ENCODE data around the gene TMTC2.

Gene TMTC2

DNA sequence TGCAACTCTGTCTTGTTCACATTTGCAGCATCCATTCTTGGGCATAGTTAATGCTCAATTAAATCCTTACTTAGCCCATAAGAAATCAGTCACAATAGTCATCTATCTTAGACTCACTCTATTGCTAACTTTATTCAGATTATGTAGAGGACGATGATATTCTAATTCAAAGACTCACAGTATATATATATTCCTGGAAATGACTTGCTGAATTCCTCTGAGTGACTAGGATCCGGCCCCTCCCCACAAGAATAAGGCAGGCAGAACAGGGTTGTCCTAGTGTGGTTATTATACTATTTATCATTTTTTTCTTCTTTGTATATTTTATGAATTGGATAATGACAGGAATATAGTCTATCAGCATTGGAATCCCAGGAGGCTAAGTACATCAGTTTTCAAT, 275.1 kb downstream of the TMTC2 start:
- H3K79me1 ChIP-seq (replicated peaks; ENCODE audit: low read length, poor library complexity, severe bottlenecking), result no peaks in the 10 kb centered on the region
- no peak overlapping the region for H3K9ac ChIP-seq (ENCODE audit: low read length)
- H3K27me3 ChIP-seq (ENCODE audit: control insufficient read depth in 1 of 2, insufficient read depth in 1 of 2, low read length in 2 of 2), result no peaks in the 10 kb centered on the region
- no peak overlapping the region for H2BK15ac ChIP-seq (ENCODE audit: low read depth, poor library complexity, severe bottlenecking)
- no peak overlapping the region for H2AK5ac ChIP-seq (ENCODE audit: low read length, severe bottlenecking)
- no CpG with 5 or more reads among the region's 2 CpGs for WGBS
- H2BK12ac ChIP-seq (ENCODE audit: low read length in 2 of 2), result no peak overlapping the region
- no peak overlapping the region for H2AFZ ChIP-seq (ENCODE audit: low read depth, low read length)
- H2BK5ac ChIP-seq (ENCODE audit: low read depth, low read length, poor library complexity, severe bottlenecking), result no peak overlapping the region
- no peak overlapping the region for H3K27ac ChIP-seq (ENCODE audit: low read length, poor library complexity, severe bottlenecking)
- H3K14ac ChIP-seq (ENCODE audit: low read length in 2 of 2), result no peak overlapping the region
- no peak for DNase-seq
- no peak overlapping the region for H4K91ac ChIP-seq (ENCODE audit: low read length)
- no peak overlapping the region for H4K8ac ChIP-seq (ENCODE audit: low read length)
- no peak overlapping the region for H2BK120ac ChIP-seq (ENCODE audit: low read depth, low read length)
- H3K4me3 ChIP-seq (ENCODE audit: insufficient read depth in 1 of 2, low read depth in 1 of 2, low read length in 2 of 2), result no peak overlapping the region
- H3K9me3 ChIP-seq (ENCODE audit: control insufficient read depth, low read length), result no peaks in the 10 kb centered on the region
- no peak overlapping the region for H3K4ac ChIP-seq (ENCODE audit: low read depth in 1 of 2, low read length in 2 of 2)
- no peaks in the 10 kb centered on the region for H3K4me1 ChIP-seq (ENCODE audit: control insufficient read depth, insufficient read depth, low read depth, low read length)
- no peak overlapping the region for H3K23ac ChIP-seq (ENCODE audit: low read length in 2 of 2)
- no peak overlapping the region for H3K4me2 ChIP-seq (ENCODE audit: low read length, poor library complexity, severe bottlenecking)
- H3K18ac ChIP-seq (ENCODE audit: low read depth in 1 of 2, low read length in 2 of 2), result no peak overlapping the region
- peaks cover 0 to 2% of the 10 kb centered on the region in 2 experiments for H3K36me3 ChIP-seq (ENCODE audit: control insufficient read depth in 1 of 2, insufficient read depth in 2 of 2, low read depth in 1 of 2, low read length in 2 of 2)

DNA sequence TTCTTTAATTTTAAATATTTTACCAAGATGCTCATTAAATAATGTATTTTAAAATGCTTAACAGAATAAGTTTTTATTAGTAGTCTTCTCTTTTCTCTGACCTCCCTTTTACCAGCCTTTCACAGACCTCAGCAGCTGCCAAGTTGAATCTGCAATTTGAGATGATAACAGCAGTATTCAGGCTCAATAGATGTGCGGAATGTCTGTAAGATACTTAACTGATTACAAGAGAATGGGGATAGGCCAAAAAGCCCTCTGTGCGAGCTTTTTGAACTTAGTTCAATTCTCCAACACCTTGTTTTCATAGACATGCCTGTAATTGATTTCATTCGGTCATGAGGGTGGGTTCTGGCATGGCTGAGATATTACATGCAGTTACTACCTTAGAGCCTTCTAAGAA, 277.2 kb downstream of the TMTC2 start:
- WGBS, result 79% methylated on average over 3 of the region's 3 CpGs

DNA sequence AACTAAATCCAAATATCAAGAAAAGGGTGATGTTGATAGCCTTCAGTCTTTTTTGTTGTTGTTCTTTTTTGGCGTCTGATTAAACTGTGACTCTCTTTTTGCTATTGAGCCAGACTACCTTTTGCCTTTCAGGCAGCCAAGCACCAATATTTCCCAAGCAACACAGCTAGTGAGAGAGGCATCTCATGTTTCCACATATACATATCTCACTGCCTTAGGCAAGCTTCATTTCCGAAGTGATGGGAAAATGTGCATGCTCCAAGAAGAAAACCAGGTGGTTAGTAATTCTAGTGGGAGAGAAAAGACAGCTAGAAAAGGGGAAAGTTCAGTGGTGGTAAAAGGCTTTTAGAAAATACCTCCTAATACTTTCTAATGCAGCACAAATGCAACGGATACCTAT, 277.7 kb downstream of the TMTC2 start:
- Histone ChIP-seq H3K36me3 (ENCODE audit: control insufficient read depth in 1 of 2, insufficient read depth in 2 of 2, low read depth in 1 of 2, low read length in 2 of 2) (peaks cover 0 to 2% of the 10 kb centered on the region in 2 experiments), H3K27ac (ENCODE audit: low read length, poor library complexity, severe bottlenecking) (no peak overlapping the region), H3K4me2 (ENCODE audit: low read length, poor library complexity, severe bottlenecking) (no peak overlapping the region), H2BK120ac (ENCODE audit: low read depth, low read length) (no peak overlapping the region), H3K14ac (ENCODE audit: low read length in 2 of 2) (no peak overlapping the region), H4K8ac (ENCODE audit: low read length) (no peak overlapping the region), H4K91ac (ENCODE audit: low read length) (no peak overlapping the region), H3K23ac (ENCODE audit: low read length in 2 of 2) (no peak overlapping the region), H2BK15ac (ENCODE audit: low read depth, poor library complexity, severe bottlenecking) (no peak overlapping the region), H3K18ac (ENCODE audit: low read depth in 1 of 2, low read length in 2 of 2) (no peak overlapping the region), H3K9me3 (ENCODE audit: control insufficient read depth, low read length) (no peaks in the 10 kb centered on the region), H3K4me3 (ENCODE audit: insufficient read depth in 1 of 2, low read depth in 1 of 2, low read length in 2 of 2) (no peak overlapping the region), H3K4ac (ENCODE audit: low read depth in 1 of 2, low read length in 2 of 2) (no peak overlapping the region), H2BK12ac (ENCODE audit: low read length in 2 of 2) (no peak overlapping the region), H3K79me1 (replicated peaks; ENCODE audit: low read length, poor library complexity, severe bottlenecking) (no peaks in the 10 kb centered on the region), H3K9ac (ENCODE audit: low read length) (no peak overlapping the region), H3K4me1 (ENCODE audit: control insufficient read depth, insufficient read depth, low read depth, low read length) (no peaks in the 10 kb centered on the region), H2AFZ (ENCODE audit: low read depth, low read length) (no peak overlapping the region), H3K27me3 (ENCODE audit: control insufficient read depth in 1 of 2, insufficient read depth in 1 of 2, low read length in 2 of 2) (no peaks in the 10 kb centered on the region), H2AK5ac (ENCODE audit: low read length, severe bottlenecking) (no peak overlapping the region), H2BK5ac (ENCODE audit: low read depth, low read length, poor library complexity, severe bottlenecking) (no peak overlapping the region)
- DNase-seq, result no peak
- WGBS, result 86% methylated on average over 2 of the region's 3 CpGs

More for the DNA sequence above, 277.2 kb downstream of the TMTC2 start:
- DNase-seq, result no peak
- Histone ChIP-seq H2AK5ac (ENCODE audit: low read length, severe bottlenecking) (no peak overlapping the region), H2BK12ac (ENCODE audit: low read length in 2 of 2) (no peak overlapping the region), H2BK5ac (ENCODE audit: low read depth, low read length, poor library complexity, severe bottlenecking) (no peak overlapping the region), H3K27ac (ENCODE audit: low read length, poor library complexity, severe bottlenecking) (no peak overlapping the region), H3K23ac (ENCODE audit: low read length in 2 of 2) (no peak overlapping the region), H3K14ac (ENCODE audit: low read length in 2 of 2) (no peak overlapping the region), H3K4me3 (ENCODE audit: insufficient read depth in 1 of 2, low read depth in 1 of 2, low read length in 2 of 2) (no peak overlapping the region), H3K4ac (ENCODE audit: low read depth in 1 of 2, low read length in 2 of 2) (no peak overlapping the region), H3K36me3 (ENCODE audit: control insufficient read depth in 1 of 2, insufficient read depth in 2 of 2, low read depth in 1 of 2, low read length in 2 of 2) (peaks cover 0 to 2% of the 10 kb centered on the region in 2 experiments), H3K79me1 (replicated peaks; ENCODE audit: low read length, poor library complexity, severe bottlenecking) (no peaks in the 10 kb centered on the region), H3K18ac (ENCODE audit: low read depth in 1 of 2, low read length in 2 of 2) (no peak overlapping the region), H3K9me3 (ENCODE audit: control insufficient read depth, low read length) (no peaks in the 10 kb centered on the region), H3K4me1 (ENCODE audit: control insufficient read depth, insufficient read depth, low read depth, low read length) (no peaks in the 10 kb centered on the region), H3K4me2 (ENCODE audit: low read length, poor library complexity, severe bottlenecking) (no peak overlapping the region), H2BK15ac (ENCODE audit: low read depth, poor library complexity, severe bottlenecking) (no peak overlapping the region), H4K91ac (ENCODE audit: low read length) (no peak overlapping the region), H3K27me3 (ENCODE audit: control insufficient read depth in 1 of 2, insufficient read depth in 1 of 2, low read length in 2 of 2) (no peaks in the 10 kb centered on the region), H4K8ac (ENCODE audit: low read length) (no peak overlapping the region), H2BK120ac (ENCODE audit: low read depth, low read length) (no peak overlapping the region), H3K9ac (ENCODE audit: low read length) (no peak overlapping the region), H2AFZ (ENCODE audit: low read depth, low read length) (no peak overlapping the region)

DNA sequence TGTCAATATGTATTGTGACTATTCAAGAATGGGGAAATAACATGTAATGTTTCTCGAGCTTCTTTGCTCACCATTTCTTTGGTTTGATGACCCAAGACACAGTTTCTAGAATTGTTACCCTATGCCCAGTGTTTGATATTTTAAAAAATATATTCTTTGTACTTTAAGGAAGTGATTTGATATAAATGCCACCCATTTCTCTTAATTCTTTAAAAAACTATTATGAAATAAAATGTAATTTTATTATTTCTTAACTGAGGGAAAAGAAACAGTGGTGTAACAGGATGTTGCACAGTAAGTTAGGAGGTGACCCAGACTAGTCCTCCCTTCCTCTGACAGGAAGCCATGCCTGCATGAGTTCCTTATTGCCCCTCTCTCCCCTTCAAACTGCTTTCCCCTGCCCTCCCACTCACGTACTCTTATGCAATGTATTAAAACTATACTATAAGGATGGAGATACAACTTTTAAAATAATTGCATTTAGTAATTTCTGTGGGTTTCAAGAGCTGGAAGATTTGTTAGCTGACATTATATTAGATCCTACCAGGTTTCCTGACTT, 279.4 kb downstream of the TMTC2 start:
- H3K4me1 ChIP-seq (ENCODE audit: control insufficient read depth, insufficient read depth, low read depth, low read length), result no peaks in the 10 kb centered on the region
- H2AFZ ChIP-seq (ENCODE audit: low read depth, low read length), result no peak overlapping the region
- H4K91ac ChIP-seq (ENCODE audit: low read length), result no peak overlapping the region
- peaks cover 0 to 2% of the 10 kb centered on the region in 2 experiments for H3K36me3 ChIP-seq (ENCODE audit: control insufficient read depth in 1 of 2, insufficient read depth in 2 of 2, low read depth in 1 of 2, low read length in 2 of 2)
- no peak overlapping the region for H2BK5ac ChIP-seq (ENCODE audit: low read depth, low read length, poor library complexity, severe bottlenecking)
- H3K79me1 ChIP-seq (replicated peaks; ENCODE audit: low read length, poor library complexity, severe bottlenecking), result no peaks in the 10 kb centered on the region
- no peak for DNase-seq
- no peaks in the 10 kb centered on the region for H3K9me3 ChIP-seq (ENCODE audit: control insufficient read depth, low read length)
- H2BK15ac ChIP-seq (ENCODE audit: low read depth, poor library complexity, severe bottlenecking), result no peak overlapping the region
- H3K18ac ChIP-seq (ENCODE audit: low read depth in 1 of 2, low read length in 2 of 2), result no peak overlapping the region
- WGBS, result no CpG with 5 or more reads among the region's 2 CpGs
- H3K4me2 ChIP-seq (ENCODE audit: low read length, poor library complexity, severe bottlenecking), result no peak overlapping the region
- H3K4me3 ChIP-seq (ENCODE audit: insufficient read depth in 1 of 2, low read depth in 1 of 2, low read length in 2 of 2), result no peak overlapping the region
- no peak overlapping the region for H2BK12ac ChIP-seq (ENCODE audit: low read length in 2 of 2)
- no peak overlapping the region for H3K14ac ChIP-seq (ENCODE audit: low read length in 2 of 2)
- no peak overlapping the region for H3K27ac ChIP-seq (ENCODE audit: low read length, poor library complexity, severe bottlenecking)
- H2AK5ac ChIP-seq (ENCODE audit: low read length, severe bottlenecking), result no peak overlapping the region
- no peak overlapping the region for H3K9ac ChIP-seq (ENCODE audit: low read length)
- no peak overlapping the region for H2BK120ac ChIP-seq (ENCODE audit: low read depth, low read length)
- no peak overlapping the region for H4K8ac ChIP-seq (ENCODE audit: low read length)
- no peak overlapping the region for H3K4ac ChIP-seq (ENCODE audit: low read depth in 1 of 2, low read length in 2 of 2)
- H3K27me3 ChIP-seq (ENCODE audit: control insufficient read depth in 1 of 2, insufficient read depth in 1 of 2, low read length in 2 of 2), result no peaks in the 10 kb centered on the region
- H3K23ac ChIP-seq (ENCODE audit: low read length in 2 of 2), result no peak overlapping the region

All from mesenchymal stem cell (in vitro differentiated cells and primary cell).